Lower leg skin (tissue), 4 donors: ENCODE results near the gene DTX1. TPM values are rescaled to one million over a fixed set of nuclear protein-coding genes. Genes with fewer than 3 reads are reported as not detected.

ENCODE experiments used
- DNase-seq, 2 donors: peaks; one replicate each; pipeline ENCODE4 v3.0.0-alpha.2; 2019; ENCODE audit warnings: low spot score in 2 of 2
- H3K4me3 ChIP-seq: fragments of 200-600 bp; sonication (generic); 2 replicates; pipeline ENCODE4 v1.5.1; 2017; ENCODE audit warnings: mild to moderate bottlenecking, low read depth; ENCODE audit not compliant: poor library complexity, severe bottlenecking
- CTCF ChIP-seq, 3 donors: fragments of 450-650 bp; IDR thresholded peaks; one replicate each; pipeline ENCODE4 v1.5.1; 2016; ENCODE audit warnings: antibody characterized with exemption in 3 of 3, mild to moderate bottlenecking in 3 of 3, moderate library complexity in 2 of 3
- POLR2A ChIP-seq, 2 donors: fragments of 450-650 bp; IDR thresholded peaks; one replicate each; pipeline ENCODE4 v1.6.1; 2016 to 2017; ENCODE audit warnings: antibody characterized with exemption in 2 of 2, mild to moderate bottlenecking in 1 of 2, moderate library complexity in 1 of 2
- WGBS, 2 donors: methylation state at CpG; one replicate each; pipeline ENCODE4 v1.1.5; 2018; 5-methylcytosine and 5-hydroxymethylcytosine counted together
- intact Hi-C: fragments of 100-400 bp; cut with DNase I; formaldehyde crosslinking; loops from one replicate; pipeline ENCODE4 v1.15.0; 2023; ENCODE audit warnings: low total_unique reads
- total RNA-seq, 4 donors: library from RNA; depleted of rRNA; stranded (reverse); fragments of >200 nt; gene quantifications; one replicate each; pipeline ENCODE4 v1.1.0, GENCODE V29; 2016

The DTX1 gene
- total RNA-seq, 4 donors from 2014 or later, result 1.5 to 5.0 (median 3.4) TPM

GRCh38 chr12:113082486-113083148 lies 26.1 kb downstream of the DTX1 start:
- H3K4me3 ChIP-seq, result no peak overlapping the region
- DNase-seq, result no peak
- intact Hi-C loops, result no loop called here
- no peak for TF ChIP-seq CTCF (IDR thresholded peaks at IDR 0.05)
- no peak for TF ChIP-seq POLR2A (IDR thresholded peaks at IDR 0.05)
- WGBS, 2 donors, result 85 to 91% methylated on average over 9 of the region's 9 CpGs

GRCh38 chr12:113083863-113084435 lies 27.4 kb downstream of the DTX1 start:
- intact Hi-C loops, result no loop called here
- 63 to 72% methylated on average over 11 of the region's 11 CpGs for WGBS, 2 donors
- TF ChIP-seq CTCF (IDR thresholded peaks at IDR 0.05) (no peak), POLR2A (IDR thresholded peaks at IDR 0.05) (no peak)
- no peak overlapping the region for H3K4me3 ChIP-seq
- DNase-seq, result no peak

- DNase-seq, result no peak
- 36 to 38% methylated on average over 17 of the region's 17 CpGs for WGBS, 2 donors
- H3K4me3 ChIP-seq, result no peak overlapping the region
- intact Hi-C loops, result no loop called here
- no peak for TF ChIP-seq CTCF (IDR thresholded peaks at IDR 0.05)
- no peak for TF ChIP-seq POLR2A (IDR thresholded peaks at IDR 0.05)
Measured at GRCh38 chr12:113086249-113087164, 30.0 kb downstream of the DTX1 start.

GRCh38 chr12:113087193-113087592 lies 30.7 kb downstream of the DTX1 start:
- DNase-seq, result no peak
- no peak overlapping the region for H3K4me3 ChIP-seq
- no peak for TF ChIP-seq POLR2A (IDR thresholded peaks at IDR 0.05)
- TF ChIP-seq CTCF (IDR thresholded peaks at IDR 0.05), result no peak
- intact Hi-C loops, result no loop called here
- 43 to 44% methylated on average over 5 of the region's 5 CpGs for WGBS, 2 donors

- intact Hi-C loops, result no loop called here
Measured at GRCh38 chr12:113088037-113088436, 31.5 kb downstream of the DTX1 start.

More at GRCh38 chr12:113088037-113088436, 31.5 kb downstream of the DTX1 start:
- H3K4me3 ChIP-seq, result no peak overlapping the region
- DNase-seq, result no peak
- 90 to 93% methylated on average over 3 of the region's 3 CpGs for WGBS, 2 donors
- TF ChIP-seq POLR2A (IDR thresholded peaks at IDR 0.05) (no peak), CTCF (IDR thresholded peaks at IDR 0.05) (no peak)
